ENCODE data around the gene CAMK4.
A peak's percentile ranks its signal among the peaks of the same experiment; 100 is the strongest.

The CAMK4 gene

GRCh38 chr5:111507276-111507675 lies 283.1 kb downstream of the CAMK4 start:
- DNase-seq: no peak

GRCh38 chr5:111509119-111509518 lies 284.9 kb downstream of the CAMK4 start:
- no peak for DNase-seq

GRCh38 chr5:111511174-111511830 lies 287.1 kb downstream of the CAMK4 start:
- no peak for DNase-seq

- DNase-seq: peak; percentile 41
These were observed 287.7 kb downstream of the CAMK4 start for GRCh38 chr5:111511831-111512374.

- peak; percentile 70 for DNase-seq
These were observed 288.4 kb downstream of the CAMK4 start, which contains the start of gene STARD4 for GRCh38 chr5:111512375-111513130. Gene STARD4 (minus strand): TSS chr5:111512535. CDS start chr5:111507433, 5,102 bp downstream.

GRCh38 chr5:111513131-111513520 lies 288.9 kb downstream of the CAMK4 start:
- no peak for DNase-seq

GRCh38 chr5:111514087-111514486 lies 289.9 kb downstream of the CAMK4 start:
- no peak for DNase-seq

GRCh38 chr5:111517853-111518501 lies 293.8 kb downstream of the CAMK4 start:
- DNase-seq: no peak

GRCh38 chr5:111518777-111519176 lies 294.6 kb downstream of the CAMK4 start:
- no peak for DNase-seq

GRCh38 chr5:111520908-111521307 lies 296.7 kb downstream of the CAMK4 start:
- DNase-seq: no peak

GRCh38 chr5:111528056-111528455 lies 303.9 kb downstream of the CAMK4 start:
- no peak for DNase-seq

- DNase-seq: no peak
These were observed 306.1 kb downstream of the CAMK4 start for GRCh38 chr5:111530298-111530740.

GRCh38 chr5:111532886-111533582 lies 308.9 kb downstream of the CAMK4 start:
- DNase-seq: no peak

GRCh38 chr5:111535879-111536549 lies 311.8 kb downstream of the CAMK4 start:
- no peak for DNase-seq

GRCh38 chr5:111537141-111538024 lies 313.2 kb downstream of the CAMK4 start:
- DNase-seq: no peak
